ENCODE measurements around the gene ZBTB7C.

ZBTB7C gene

GRCh38 chr18:48407358-48407757 is 1.8 kb downstream of the ZBTB7C start:
- H3K4me3 ChIP-seq (ENCODE audit: low read depth in 1 of 2, low read length in 2 of 2), result no peak overlapping the region
- H3K36me3 ChIP-seq (ENCODE audit: insufficient read depth, low read length), result no peaks in the 10 kb centered on the region
- peaks cover 10% of the 10 kb centered on the region for H3K27me3 ChIP-seq (ENCODE audit: insufficient read depth, low read length, poor library complexity)
- no peaks in the 10 kb centered on the region for H3K4me1 ChIP-seq (ENCODE audit: insufficient read depth, low read length)
- H4K20me1 ChIP-seq (ENCODE audit: insufficient read depth, low read length), result no peaks in the 10 kb centered on the region; the same call in 1 of the 2 replicates
- ATAC-seq (ENCODE audit: insufficient read depth, low read depth), result no peak
- no peaks in the 10 kb centered on the region for H3K79me2 ChIP-seq (ENCODE audit: insufficient read depth, low read length)
- no peak for TF ChIP-seq CTCF (IDR thresholded peaks at IDR 0.05; ENCODE audit: borderline replicate concordance, extremely low read depth, low read length, poor library complexity, severe bottlenecking)
- no peak for TF ChIP-seq EZH2 (IDR thresholded peaks at IDR 0.05; ENCODE audit: borderline replicate concordance, low read depth, low read length, severe bottlenecking)
- no peak overlapping the region for H3K9ac ChIP-seq (ENCODE audit: low read depth, low read length)
- H3K9me3 ChIP-seq (ENCODE audit: insufficient read depth, low read length, severe bottlenecking), result no peaks in the 10 kb centered on the region
- no peak overlapping the region for H3K27ac ChIP-seq (ENCODE audit: low read length)
- no peak overlapping the region for H2AFZ ChIP-seq (ENCODE audit: low read depth, low read length)
- no peak for DNase-seq
- no peak overlapping the region for H3K4me2 ChIP-seq (ENCODE audit: insufficient read depth, low read length)

DNA sequence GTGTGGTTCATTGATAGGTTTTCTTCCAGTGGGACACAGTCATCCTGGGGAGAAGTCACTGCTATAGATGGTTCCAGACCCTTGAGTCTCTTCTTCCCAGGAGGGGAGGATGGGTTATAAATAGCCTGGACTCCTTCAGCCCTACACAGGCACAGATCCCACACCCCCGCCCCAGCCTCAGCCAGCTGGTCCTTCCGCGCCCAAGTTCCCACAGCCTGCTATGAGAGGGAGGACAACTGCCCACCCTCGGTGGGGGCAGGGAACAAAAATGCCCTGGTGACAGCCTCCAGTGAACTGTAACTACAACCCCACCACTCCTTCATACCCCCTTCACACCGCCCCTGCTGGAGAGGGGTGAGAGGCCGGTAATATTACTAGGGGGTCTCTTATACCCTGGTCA is 3.2 kb downstream of the ZBTB7C start:
- Histone ChIP-seq H3K27ac (ENCODE audit: low read length) (no peak overlapping the region), H3K4me3 (ENCODE audit: low read depth in 1 of 2, low read length in 2 of 2) (no peak overlapping the region), H2AFZ (ENCODE audit: low read depth, low read length) (no peak overlapping the region), H3K4me1 (ENCODE audit: insufficient read depth, low read length) (no peaks in the 10 kb centered on the region), H4K20me1 (ENCODE audit: insufficient read depth, low read length) (no peaks in the 10 kb centered on the region), H3K36me3 (ENCODE audit: insufficient read depth, low read length) (no peaks in the 10 kb centered on the region), H3K9ac (ENCODE audit: low read depth, low read length) (no peak overlapping the region), H3K4me2 (ENCODE audit: insufficient read depth, low read length) (no peak overlapping the region), H3K27me3 (ENCODE audit: insufficient read depth, low read length, poor library complexity) (peaks cover 15% of the 10 kb centered on the region), H3K79me2 (ENCODE audit: insufficient read depth, low read length) (no peaks in the 10 kb centered on the region), H3K9me3 (ENCODE audit: insufficient read depth, low read length, severe bottlenecking) (no peaks in the 10 kb centered on the region)
- DNase-seq, result no peak
- no peak for ATAC-seq (ENCODE audit: insufficient read depth, low read depth)
- no peak for TF ChIP-seq EZH2 (IDR thresholded peaks at IDR 0.05; ENCODE audit: borderline replicate concordance, low read depth, low read length, severe bottlenecking)
- TF ChIP-seq CTCF (IDR thresholded peaks at IDR 0.05; ENCODE audit: borderline replicate concordance, extremely low read depth, low read length, poor library complexity, severe bottlenecking), result no peak

GRCh38 chr18:48404716-48405507 is 4.3 kb downstream of the ZBTB7C start:
- DNase-seq (no peak), ATAC-seq (ENCODE audit: insufficient read depth, low read depth) (no peak)
- peaks cover 19% of the 10 kb centered on the region for H3K27me3 ChIP-seq (ENCODE audit: insufficient read depth, low read length, poor library complexity)
- H3K9me3 ChIP-seq (ENCODE audit: insufficient read depth, low read length, severe bottlenecking), result no peaks in the 10 kb centered on the region
- no peak overlapping the region for H3K4me2 ChIP-seq (ENCODE audit: insufficient read depth, low read length)
- no peaks in the 10 kb centered on the region for H3K36me3 ChIP-seq (ENCODE audit: insufficient read depth, low read length)
- no peak overlapping the region for H3K4me3 ChIP-seq (ENCODE audit: low read depth in 1 of 2, low read length in 2 of 2)
- TF ChIP-seq EZH2 (IDR thresholded peaks at IDR 0.05; ENCODE audit: borderline replicate concordance, low read depth, low read length, severe bottlenecking) (no peak), CTCF (IDR thresholded peaks at IDR 0.05; ENCODE audit: borderline replicate concordance, extremely low read depth, low read length, poor library complexity, severe bottlenecking) (no peak)
- H3K9ac ChIP-seq (ENCODE audit: low read depth, low read length), result no peak overlapping the region
- H3K27ac ChIP-seq (ENCODE audit: low read length), result no peak overlapping the region
- H3K4me1 ChIP-seq (ENCODE audit: insufficient read depth, low read length), result no peaks in the 10 kb centered on the region
- no peaks in the 10 kb centered on the region for H3K79me2 ChIP-seq (ENCODE audit: insufficient read depth, low read length)
- H4K20me1 ChIP-seq (ENCODE audit: insufficient read depth, low read length), result no peaks in the 10 kb centered on the region; the same call in 1 of the 2 replicates
- H2AFZ ChIP-seq (ENCODE audit: low read depth, low read length), result no peak overlapping the region
